GM21529 (cell line): ENCODE data around the gene GDF11.
A peak's percentile ranks its signal among the peaks of the same experiment; 100 is the strongest.

Experiments
- ATAC-seq: cut with Tn5 transposase; IDR thresholded peaks from one replicate; pipeline ENCODE4 v1.9.1; 2021; ENCODE audit not compliant: unreplicated experiment

Gene GDF11

DNA sequence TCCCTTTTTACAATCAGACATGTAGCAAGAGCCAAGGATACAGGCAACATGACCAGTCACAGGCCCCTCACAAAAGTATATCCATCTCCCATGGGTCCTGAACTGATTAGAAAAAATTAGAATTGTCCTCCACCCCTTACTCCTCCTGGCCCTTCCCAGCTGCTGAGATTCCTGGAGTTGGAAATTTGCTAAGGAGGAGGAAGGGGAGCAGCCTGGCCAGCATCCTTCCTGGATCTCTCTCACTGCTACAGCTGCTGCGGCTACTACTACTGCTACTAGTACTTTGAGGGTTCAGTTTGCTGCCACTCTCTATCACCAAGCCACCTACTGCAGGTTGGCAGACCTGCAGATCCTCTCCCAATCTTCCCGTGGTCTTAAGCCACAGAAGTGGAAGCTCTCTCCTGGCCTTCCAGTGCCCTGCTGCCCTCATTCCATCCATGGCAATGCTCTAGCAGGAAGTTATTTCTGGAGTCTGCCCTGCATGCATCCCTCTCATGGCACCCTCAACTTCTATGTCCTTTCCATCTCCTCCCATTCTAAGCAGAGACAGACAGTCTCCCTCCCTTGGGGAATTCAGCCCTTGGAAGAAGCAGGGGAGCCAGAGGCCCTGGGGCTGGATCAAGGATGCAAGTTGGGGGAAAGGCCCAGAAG is 36.2 kb upstream of the GDF11 start:
- no peak for ATAC-seq

DNA sequence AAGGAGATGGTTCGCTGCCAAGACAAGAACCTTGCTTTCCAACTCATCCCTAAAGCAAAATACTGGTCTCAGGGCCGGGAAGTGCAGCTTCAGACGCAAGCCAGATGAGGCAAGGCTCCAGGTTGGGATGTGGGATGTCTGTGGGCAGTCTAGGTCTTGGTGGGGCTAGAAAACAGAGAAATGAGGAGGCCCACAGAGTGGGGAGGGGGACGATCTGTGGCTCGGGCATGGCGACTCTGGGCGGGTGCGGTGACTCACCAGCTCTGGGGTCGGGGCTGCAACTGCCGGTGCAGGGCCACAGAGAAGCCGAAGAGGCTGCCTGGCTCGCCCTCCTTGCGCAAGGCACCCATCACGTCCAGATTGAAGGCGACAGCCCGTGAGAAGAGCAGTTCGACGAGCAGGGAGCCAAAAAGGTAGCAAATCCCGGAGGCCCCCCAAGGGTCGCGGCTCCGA is 35.7 kb upstream of the GDF11 start:
- ATAC-seq, result no peak

DNA sequence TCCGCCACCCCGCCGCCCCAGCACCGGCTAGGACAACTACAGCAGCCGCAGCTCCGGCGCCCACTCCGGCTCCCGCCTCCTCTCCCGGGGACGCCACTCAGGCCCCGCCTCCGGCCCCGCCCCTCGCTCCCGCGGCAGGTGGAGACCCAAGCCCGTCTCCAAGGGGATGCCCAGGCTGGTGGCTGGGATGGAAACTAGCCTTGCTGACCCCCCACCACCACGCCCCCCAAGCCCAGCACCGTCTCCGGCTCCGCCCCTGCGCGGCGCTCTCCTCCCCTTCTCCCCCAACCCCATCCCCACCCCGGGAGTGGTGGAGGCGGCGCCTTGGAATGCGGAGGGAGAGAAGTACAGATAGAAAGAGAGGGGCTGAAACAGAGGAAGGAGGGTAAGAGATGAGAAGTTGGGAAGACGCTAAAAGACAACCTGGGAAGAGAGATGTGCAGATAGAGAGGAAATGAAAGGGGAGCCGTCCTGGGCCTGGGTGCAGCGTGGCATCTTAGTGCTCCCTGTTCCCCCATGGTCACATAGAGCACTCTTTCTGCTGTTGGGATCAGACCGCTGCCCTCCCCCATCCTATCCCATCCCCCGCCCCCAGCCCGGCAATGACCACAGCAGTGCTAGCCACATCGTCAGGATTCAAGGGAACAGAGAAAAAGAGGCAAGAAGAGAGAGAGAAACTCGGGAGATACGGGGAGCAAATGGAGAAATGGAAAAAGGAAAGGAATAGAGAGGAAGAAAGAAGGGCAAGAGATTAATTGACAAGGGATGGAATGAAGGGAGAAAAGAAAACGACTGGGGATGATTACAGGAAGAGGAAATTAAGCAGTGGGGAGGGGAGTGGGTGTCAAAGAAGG is 34.9 kb upstream of the GDF11 start, which contains the start of gene ITGA7:
Gene ITGA7, minus strand, starts transcription at position 64 of the 854 bp plus-strand sequence. CDS start 222 bp downstream, outside the sequence.
- ATAC-seq, result peak; percentile 67

DNA sequence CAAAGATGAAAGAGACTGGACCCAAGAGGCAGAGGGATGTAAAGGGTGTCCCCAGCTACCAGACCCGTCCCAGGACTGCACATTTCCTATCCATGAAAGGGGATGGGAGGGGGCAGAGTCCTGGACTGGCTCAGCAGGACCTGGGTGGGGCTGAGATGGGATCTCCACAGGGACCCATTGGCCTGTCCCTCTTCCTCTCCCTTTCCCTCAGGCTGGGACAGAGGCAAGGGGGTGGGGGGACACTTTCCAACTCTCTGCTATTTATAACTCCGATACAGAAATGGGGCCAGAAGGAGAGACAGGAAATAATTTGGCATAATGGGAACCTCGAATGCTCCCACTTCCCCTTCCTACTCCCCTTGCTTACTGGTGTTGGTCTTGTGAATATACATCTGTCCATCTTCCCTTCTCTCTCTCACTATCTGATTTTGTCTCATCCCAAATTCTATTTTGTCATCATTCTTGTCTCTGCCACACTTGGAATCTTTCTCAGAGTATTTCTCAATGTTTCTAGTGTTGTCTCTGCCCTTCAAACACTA is 34.2 kb upstream of the GDF11 start:
- no peak for ATAC-seq

DNA sequence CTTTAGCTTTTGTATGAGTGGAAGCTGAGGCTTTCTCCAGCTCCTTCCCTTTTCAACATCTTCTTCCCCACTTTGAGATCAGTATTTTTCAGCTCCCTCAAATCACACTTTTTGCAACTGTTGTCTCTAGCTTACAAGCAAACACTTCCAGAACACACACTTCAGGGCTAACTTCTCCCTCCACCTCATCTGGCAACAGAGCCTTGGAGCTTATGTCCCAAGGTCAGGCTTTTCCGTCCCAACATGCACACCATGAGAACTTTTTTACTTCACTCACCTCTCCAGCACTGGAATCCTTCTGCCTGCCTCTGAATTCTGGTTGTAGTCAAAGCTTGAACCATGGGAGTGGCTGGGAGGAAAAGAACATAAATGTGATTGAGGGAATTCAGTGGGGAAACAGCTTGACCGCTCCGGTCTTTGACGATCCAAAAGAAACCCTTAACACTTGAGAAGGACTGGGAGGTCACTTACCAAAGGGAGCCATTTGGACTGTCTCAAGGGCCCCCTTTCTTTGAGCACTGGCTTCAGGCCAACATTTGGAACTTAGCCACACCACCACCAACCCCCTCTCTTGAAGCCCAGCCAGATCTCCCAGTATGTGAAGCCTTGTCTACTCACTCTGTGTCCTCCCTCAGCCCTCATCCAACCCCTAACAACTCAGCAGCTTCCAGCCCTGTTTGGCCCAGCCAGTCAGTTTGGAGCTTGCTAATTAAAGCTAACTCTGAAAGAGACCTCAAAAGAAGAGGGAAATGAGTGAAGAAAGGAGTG is 31.0 kb upstream of the GDF11 start:
- ATAC-seq, result no peak

DNA sequence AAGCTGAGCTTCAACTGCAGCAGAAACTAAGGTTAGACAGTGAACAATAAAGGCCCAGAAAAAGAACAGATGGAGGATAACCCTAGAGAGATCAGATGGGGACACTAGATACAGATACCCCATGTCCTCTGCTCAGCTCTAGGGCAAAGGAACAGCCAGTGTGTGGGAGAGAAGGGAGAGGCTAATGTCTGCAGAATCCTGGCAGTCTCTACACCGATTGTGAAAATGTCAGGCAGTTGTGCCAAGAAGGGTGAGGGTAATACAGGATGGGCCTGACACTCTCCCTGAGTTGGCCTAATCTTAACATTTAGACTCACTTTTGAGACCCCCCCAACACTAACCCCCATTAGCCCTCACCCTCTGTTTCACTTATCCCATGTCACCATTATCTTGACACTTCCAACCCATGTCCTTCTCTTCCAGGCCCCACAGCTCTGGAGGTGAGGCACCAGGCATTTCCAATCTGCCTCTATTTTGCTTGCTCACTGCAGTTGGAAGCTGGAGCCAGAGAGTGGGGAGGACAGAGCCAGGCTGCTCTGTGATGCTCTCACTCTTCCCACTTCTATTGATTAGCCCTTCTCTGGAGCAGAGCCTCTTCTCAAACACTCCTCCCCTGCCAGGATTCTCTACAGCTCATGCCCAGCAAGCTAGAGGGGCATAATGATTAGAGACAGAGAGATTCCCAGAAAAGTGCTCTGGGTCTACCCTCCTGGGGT is 30.1 kb upstream of the GDF11 start:
- no peak for ATAC-seq

DNA sequence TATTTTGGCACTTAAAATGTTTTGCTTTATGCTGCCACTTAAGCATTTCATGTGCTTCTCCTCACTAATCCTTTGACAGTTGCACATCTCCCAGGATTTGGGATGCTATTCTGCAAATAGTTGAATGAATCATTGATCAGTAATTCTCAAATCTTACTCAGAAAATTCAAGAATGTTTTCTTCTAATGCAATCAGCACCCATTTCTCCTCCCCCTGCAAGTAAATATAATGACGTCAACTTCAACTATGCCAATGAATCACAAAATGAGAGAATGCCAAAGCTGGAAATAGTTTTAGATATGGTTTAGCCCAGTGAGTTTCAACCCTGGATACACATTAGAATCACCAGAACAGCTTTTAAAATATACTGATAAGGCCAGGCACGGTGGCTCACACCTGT is 29.2 kb upstream of the GDF11 start:
- no peak for ATAC-seq

DNA sequence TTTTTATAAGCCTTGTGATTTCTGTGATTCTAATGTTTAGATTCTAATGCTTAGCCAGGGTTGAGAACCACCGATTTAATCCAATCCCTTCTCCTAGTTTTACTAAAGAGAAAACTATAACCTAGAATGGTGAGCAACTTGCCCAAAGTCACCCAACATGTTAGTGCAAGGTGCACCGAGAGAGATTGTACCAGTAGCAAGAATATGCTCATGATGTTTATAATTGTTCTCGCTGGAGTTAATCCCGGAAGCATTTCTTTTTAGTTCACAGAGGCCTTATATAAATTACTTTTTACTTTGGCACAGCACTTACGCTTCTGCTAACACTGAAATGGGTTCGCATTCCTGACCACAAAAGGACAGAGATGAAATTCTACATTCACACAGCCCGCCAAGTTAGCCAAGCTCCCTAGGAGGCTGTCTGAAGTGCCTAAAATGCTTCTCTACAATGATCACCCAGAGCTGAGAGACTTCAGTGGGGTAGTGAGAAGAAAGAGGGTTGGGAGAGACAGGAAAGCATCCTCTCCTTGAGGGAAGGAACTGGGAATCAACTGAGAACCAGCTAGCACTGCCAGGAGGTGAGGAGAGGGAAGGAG is 27.7 kb upstream of the GDF11 start:
- ATAC-seq, result no peak

DNA sequence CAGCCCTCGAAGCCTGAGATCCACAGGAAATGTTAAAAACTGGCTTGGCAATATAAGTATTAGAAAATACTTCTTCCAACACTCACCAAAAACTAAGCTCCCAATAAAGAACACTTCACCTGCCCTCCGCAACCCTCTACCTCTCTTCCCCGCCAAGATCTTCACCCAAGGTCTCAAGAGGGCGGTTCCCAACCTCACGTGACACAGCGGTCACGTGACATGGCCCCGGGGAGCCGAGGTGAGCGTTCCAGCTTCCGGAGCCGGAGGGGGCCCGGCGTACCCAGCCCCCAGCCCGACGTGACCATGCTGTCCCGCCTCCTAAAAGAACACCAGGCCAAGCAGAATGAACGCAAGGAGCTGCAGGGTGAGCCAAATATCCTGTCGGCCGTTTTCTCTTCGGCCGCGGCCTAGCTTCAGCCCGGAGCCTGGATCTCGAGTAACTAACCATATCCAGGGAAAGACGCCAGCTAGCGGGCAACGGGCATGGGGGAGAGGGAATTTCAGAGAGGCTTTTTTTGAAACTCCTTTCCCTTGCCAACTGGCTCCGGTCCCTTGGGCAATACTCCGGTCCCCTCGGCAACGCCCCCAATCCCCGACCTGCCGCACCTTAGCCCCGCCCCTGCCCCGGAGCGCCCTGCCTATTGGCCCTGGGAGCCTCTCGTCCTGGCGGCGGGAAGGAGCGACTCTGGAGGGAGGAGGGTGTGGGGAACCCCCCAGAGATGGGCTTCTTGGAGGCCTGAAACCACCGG is 26.9 kb upstream of the GDF11 start, which contains the start of gene BLOC1S1:
Gene BLOC1S1, plus strand, starts transcription at position 214 of the 749 bp plus-strand sequence. Its CDS starts 6 bp downstream, at position 220.
- ATAC-seq, result peak; percentile 92

DNA sequence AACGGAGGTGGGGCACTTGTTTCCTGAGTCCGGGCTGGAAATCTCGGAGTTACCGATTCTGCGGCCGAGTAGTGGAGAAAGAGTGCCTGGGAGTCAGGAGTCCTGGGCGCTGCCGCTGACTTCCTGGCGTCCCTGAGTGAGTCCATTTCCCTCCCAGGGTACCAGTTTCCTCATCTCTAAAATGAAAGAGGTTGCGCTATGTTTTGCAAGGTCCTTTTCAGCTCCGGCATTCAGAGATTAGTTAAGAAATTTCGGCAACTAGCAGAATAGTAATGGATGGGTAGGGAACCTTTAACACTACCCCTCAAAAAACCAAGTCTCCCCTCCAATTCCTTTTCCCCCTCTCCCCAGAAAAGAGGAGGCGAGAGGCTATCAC is 26.4 kb upstream of the GDF11 start:
- no peak for ATAC-seq

DNA sequence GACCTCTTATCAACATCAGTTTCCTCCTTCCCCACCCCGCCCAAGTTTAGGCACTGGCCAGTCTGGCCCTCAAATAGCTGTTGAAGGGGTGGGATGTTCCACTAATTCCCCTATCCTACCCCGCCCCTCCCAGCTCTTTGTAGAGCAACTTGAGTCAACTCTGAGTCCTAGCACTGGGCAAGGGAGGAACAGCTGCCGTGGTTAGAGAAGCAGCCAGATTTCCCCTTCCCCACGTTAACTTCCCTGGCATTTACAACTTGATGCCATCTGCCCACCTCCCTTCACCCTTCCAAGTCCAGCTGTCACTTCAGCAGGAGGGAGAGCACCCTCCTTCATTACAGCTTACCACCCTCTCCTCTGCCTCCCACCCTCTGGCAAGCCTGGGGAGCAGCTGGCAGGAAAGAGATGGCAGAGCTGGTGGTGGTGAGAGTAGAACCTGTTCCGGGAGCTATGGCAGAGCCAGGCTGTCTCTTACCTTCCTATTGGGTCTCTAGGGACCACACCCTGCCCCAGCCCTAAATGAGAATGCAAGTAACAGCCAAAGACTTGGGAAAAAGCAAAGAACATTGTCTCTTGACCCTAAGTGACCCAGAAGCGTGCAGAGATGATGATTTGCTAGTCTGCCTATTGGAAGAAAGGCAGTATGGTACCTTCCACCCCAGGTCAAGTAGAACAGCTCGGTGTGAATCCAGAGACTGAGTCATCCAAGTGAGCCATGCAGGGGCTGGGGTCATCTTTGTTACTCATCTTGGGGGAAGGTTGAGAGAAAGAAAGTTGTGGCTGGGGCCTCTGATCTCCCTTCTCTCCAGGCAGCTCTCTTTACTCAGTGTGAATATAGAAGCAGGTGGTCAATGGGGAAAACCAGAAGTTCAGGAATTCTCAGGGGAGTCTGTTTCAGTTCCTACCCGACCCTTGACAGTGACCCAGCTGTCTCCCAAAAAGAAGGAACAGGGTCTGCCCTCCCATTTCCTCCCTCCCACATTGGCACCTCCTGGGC is 25.6 kb upstream of the GDF11 start:
- no peak for ATAC-seq

DNA sequence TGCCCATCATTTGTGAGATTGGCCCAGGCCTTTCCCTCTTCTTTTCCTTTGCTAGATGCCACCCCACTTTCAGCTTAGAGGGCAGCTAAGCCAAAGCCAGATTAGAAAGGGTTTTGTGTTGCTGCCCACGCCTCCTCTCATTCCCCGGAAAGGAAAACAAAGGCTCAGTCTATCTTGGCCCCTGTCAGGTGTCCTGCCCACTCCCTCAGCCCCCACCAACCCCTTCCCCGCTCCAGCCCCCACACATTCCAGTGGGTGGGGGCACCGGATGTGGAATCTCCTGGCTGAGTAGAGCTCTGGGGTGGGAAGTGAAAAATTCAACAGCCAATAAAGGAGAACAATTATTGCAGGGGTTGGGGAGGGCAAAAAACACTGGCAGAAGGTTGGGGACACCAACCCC is 24.9 kb upstream of the GDF11 start:
- ATAC-seq, result no peak

DNA sequence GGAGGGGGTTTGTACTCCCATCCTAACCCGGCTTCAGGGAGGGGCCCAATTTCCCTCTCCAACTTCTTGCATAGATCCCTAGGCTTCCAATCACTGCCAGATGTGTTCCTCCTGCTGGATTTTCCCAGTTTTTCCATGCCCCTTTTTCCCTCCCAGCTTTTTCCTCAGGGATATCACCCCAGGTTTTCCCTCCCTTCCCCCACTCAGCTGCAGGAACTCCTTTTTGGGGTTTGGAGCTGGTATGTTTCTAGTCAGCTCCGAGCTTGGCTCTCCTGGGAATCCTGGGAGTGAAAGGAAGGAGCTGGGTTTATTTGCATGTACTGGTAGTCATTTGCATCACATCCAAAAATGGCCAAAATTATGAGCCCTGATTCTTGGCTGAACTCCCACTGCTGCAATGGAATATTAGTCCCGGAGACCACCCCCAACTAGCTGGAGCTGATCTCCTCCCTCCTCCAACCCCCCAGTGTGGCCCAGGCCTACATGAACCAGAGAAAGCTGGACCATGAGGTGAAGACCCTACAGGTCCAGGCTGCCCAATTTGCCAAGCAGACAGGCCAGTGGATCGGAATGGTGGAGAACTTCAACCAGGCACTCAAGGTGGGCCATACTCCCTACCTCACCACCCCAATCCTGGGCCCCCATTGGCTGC is 24.2 kb upstream of the GDF11 start:
- ATAC-seq, result no peak

DNA sequence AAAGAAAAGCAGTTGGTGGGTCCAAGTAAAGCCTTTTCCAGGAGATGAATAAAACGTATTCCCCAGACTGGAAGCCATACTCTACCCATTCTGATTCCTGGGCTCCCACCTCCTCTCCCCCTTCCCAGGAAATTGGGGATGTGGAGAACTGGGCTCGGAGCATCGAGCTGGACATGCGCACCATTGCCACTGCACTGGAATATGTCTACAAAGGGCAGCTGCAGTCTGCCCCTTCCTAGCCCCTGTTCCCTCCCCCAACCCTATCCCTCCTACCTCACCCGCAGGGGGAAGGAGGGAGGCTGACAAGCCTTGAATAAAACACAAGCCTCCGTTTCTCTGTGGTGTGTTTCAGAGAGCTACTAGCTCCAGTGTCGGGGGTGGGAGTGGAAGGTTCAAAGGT is 23.6 kb upstream of the GDF11 start:
- no peak for ATAC-seq

DNA sequence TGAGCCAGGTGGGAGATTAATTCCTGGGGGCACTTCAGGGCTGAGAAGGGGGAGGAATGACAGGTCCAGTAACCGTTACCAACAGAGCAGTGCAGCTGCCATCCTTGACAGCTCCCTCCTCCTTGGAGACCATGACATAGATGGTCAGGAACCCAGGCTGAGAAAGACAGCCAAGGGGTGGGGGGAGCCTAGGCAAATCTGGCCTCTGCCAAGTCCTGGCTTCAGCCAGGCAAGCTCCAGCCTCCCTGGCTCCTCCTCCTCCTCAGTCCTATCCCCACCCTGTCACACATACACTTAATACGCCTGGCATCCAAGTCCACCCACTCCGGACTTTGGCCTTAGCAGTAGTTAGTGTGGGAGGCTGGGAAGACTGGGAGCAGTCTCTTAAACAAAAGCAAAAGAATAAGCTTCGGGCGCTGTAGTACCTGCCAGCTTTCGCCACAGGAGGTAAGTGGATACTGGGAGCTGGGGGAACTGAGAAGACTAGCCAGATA is 22.8 kb upstream of the GDF11 start, which contains the start of gene RDH5:
Gene RDH5, plus strand, starts transcription at position 323 of the 494 bp plus-strand sequence. CDS start 792 bp downstream, outside the sequence.
- no peak for ATAC-seq

DNA sequence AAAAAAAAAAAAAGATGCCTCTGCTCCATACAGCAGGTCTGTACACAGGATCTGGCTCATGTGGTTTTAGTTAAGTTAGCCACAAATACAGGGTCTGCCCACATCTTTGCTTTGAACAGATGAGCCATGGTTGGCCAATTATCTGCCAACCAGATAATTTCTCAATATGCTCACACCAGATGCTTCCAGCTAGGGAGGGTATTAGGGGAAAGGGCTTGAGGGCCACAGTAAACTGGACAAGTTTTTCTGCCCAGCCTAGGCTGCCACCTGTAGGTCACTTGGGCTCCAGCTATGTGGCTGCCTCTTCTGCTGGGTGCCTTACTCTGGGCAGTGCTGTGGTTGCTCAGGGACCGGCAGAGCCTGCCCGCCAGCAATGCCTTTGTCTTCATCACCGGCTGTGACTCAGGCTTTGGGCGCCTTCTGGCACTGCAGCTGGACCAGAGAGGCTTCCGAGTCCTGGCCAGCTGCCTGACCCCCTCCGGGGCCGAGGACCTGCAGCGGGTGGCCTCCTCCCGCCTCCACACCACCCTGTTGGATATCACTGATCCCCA is 22.0 kb upstream of the GDF11 start:
- no peak for ATAC-seq

DNA sequence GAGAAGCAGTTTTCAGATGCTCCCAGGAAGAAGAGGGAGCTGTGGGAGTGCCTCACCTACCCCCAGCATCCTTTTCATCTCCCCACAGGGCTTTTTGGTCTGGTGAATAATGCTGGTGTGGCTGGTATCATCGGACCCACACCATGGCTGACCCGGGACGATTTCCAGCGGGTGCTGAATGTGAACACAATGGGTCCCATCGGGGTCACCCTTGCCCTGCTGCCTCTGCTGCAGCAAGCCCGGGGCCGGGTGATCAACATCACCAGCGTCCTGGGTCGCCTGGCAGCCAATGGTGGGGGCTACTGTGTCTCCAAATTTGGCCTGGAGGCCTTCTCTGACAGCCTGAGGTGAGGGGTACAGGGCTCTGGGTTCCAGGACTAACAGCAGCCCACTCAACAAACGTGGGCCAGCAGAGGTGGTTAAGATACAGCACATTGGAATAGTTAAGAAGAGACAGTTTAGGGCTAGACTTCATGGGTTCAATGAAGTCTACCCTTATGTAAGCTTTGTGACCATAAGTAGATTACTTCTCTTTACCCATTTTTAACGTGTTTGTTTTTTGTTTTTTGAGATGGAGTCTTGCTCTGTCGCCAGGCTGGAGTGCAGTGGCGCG is 21.2 kb upstream of the GDF11 start:
- ATAC-seq, result no peak
